Cardiac fibroblast (primary cell): Measurements from ENCODE around the gene ANTXRL.
"Not testable (repeated sequence)": the region's sequence is repeated elsewhere in the genome, so short reads cannot be mapped to it uniquely, and the experiment has no call there.

Experiments used
- DNase-seq, 2 donors: peaks; one replicate each; pipeline versions ENCODE4 v3.0.0 to v3.0.0-alpha.2; 2010; ENCODE audit warnings: low read depth in 2 of 2
- H3K4me3 ChIP-seq, 2 donors: replicated peaks in 1 of 2; 1 replicate in 1 of 2; 2 replicates in 1 of 2; pipeline ENCODE4 v1.5.1; 2011; ENCODE audit warnings: low read depth in 2 of 2, low read length in 2 of 2, mild to moderate bottlenecking in 2 of 2, moderate library complexity in 1 of 2
- TF ChIP-seq, protein P1 (sequence below): IDR thresholded peaks from one replicate; pipeline ENCODE4 v1.5.1; 2011; ENCODE audit warnings: low read depth, mild to moderate bottlenecking, low read length, inconsistent platforms

ANTXRL gene

DNA sequence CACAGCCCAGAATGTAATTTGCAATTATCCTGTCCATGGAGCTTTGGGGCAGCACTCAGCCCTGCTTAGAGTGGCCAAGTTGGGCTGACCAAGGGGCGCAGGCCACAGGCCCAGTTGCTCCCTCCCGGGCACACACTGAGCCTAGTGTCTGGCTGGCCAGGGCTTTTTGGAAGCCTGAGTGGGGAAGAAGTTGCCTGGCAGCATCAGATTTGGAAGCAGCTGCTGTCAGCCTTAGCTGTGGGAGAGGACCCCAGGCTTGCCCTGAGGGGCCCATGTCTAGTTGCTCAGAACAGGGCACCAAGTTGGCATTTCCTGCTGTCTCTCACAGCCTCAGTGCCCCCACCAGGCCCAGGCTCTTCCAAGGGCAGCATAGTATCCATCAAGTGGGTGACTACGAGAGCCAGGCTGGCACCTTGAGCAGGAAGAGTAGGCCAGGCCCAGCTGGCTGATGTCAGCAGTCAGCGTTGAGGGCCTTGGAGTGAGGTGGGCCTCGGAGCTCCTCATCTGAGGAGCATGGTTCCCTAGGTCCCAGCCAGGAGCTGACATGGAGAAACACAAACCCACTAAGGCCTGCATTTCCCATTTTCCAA is 14.4 kb downstream of the ANTXRL start:
- no peak overlapping the region for H3K4me3 ChIP-seq
- TF ChIP-seq, protein P1, sequence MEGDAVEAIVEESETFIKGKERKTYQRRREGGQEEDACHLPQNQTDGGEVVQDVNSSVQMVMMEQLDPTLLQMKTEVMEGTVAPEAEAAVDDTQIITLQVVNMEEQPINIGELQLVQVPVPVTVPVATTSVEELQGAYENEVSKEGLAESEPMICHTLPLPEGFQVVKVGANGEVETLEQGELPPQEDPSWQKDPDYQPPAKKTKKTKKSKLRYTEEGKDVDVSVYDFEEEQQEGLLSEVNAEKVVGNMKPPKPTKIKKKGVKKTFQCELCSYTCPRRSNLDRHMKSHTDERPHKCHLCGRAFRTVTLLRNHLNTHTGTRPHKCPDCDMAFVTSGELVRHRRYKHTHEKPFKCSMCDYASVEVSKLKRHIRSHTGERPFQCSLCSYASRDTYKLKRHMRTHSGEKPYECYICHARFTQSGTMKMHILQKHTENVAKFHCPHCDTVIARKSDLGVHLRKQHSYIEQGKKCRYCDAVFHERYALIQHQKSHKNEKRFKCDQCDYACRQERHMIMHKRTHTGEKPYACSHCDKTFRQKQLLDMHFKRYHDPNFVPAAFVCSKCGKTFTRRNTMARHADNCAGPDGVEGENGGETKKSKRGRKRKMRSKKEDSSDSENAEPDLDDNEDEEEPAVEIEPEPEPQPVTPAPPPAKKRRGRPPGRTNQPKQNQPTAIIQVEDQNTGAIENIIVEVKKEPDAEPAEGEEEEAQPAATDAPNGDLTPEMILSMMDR: no peak
- no peak for DNase-seq

DNA sequence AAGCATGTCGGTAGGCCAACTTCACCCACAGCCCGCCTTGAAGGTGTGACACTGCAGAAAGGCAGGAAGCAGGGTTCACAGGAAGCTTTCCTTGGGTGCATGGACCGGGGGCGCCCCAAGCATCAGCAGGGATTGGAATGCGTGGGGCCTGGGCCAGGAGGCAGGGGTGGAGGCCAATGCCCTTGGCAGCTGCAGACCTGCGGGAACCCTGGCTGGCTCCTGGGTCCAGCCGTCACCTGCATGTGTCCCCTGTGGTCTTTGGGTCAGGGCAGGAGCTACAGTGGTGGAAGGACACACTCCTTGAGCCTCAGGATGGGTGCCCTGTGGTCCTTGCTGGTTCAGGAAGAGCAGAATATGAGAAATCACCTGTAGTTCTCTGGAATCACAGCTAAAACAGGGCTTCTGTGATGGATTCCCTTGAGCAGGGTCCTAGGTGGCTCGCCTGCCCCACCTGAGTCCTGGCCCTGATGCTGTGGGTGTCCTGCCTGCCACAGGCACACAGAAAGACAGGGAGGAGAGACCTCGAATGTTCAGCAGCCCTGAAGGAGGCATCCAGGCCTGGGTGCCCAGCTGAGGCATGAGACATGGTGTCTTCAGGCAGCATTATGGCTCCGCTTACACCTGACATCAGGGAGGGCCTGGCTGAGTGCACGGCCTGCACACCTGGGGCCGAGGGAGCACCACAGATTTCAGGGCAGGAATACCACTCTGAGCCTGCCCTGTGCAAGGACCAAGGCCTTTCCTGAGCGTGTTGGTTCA is 15.1 kb downstream of the ANTXRL start:
- H3K4me3 ChIP-seq: no peak overlapping the region
- TF ChIP-seq, protein P1: no peak
- no peak for DNase-seq

DNA sequence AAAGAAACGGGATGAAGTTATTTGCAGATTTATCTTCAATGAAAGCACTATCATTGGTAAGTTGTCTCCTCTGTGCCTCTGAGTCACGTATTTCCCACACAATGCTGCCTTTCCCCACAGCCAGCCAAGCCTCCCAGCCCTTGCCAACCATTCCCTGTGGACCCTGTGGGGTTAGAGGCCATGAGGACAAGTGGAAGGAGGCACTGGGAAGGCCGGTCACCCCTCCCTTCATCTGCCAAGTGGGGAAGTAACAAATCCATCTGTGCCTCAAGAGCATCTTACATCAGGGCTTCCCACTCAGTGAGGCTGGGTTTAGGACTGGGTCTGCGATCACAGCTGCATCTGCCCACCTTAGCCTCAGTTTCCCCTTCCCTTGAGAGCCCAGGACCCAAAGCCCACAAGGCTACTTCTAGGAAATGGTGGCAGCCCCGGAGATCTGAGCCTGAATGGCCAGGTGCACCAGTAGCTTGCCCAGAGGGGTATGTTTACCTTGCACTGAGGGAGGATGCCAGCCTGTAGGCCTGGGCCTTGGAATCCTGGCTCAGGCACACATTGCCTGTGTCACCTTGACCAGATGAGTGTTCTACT is 16.1 kb downstream of the ANTXRL start:
- H3K4me3 ChIP-seq, DNase-seq: not testable (repeated sequence)

- TF ChIP-seq, protein P1: no peak
- DNase-seq: no peak
- no peak overlapping the region for H3K4me3 ChIP-seq
These were observed 17.3 kb downstream of the ANTXRL start for GRCh38 chr10:46304062-46304461.

GRCh38 chr10:46304671-46305070 is 17.9 kb downstream of the ANTXRL start:
- H3K4me3 ChIP-seq, DNase-seq: not testable (repeated sequence)

DNA sequence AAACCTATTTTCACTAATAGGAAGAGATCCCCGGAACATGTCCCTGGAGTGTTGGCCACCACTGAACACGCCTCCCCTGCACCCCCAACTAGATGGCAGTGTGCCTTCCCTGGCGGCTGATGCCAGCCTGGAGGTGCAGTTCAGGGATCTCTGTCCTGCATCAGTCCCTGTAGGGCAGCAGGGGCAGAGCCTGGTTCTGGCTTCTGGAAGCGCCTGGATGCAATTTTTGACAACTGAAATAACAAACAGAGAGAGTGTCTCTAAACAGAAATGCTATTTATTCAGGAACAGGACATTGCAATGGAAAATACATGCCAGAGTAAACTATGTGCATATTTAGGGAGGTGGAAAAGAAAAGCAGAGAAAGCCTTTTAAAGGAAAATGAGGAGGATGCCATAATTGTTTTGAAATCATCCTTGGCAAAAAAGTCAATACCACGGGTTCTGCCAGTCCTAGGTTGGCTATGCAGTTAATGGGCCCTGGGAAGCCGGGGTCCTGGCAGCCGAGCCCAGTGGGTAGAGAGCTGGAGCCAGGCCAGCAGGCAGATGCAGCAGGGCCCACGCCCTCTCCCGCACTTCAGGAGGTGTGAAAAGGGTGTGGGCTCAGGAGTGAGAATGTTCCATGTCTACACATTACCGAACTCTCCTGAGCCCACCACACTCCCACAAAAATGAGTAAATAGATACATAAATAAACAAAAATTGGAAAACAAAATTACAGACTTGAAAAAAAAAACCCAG is 18.5 kb downstream of the ANTXRL start:
- H3K4me3 ChIP-seq: no peak overlapping the region
- no peak for DNase-seq
- TF ChIP-seq, protein P1: no peak

DNA sequence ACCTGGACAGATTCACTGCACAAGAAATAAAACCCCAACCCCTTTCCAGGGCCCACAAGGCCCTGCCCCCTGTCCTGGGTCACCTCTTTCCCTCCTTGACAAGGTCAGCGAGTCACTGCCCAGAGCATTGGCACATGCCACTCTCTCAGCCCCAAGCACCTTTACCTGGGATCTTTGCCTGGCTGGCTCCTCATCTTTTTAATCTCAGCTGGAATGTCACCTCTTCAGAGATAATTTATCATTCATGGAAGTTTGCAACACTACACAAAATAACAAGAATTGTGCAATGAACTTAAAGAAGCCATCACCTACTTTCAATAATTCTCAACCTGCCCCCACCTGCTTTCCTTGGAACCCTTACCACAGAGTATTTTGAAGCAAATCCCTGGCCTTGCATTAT is 19.2 kb downstream of the ANTXRL start:
- DNase-seq: no peak
- TF ChIP-seq, protein P1: no peak
- H3K4me3 ChIP-seq: no peak overlapping the region
